Tibial nerve (tissue), 3 donors: ENCODE results near the gene CMTM7.

ENCODE experiments used
- CTCF ChIP-seq, 5 experiments: fragments of 200-600 bp in 3 of 5; fragments of 450-650 bp in 2 of 5; sonication (generic) in 3 of 5; IDR thresholded peaks; one replicate each; pipeline ENCODE4 v1.5.1; 2016 to 2019; ENCODE audit warnings: antibody characterized with exemption in 5 of 5, mild to moderate bottlenecking in 3 of 5, moderate library complexity in 2 of 5
- POLR2A ChIP-seq, 2 donors: fragments of 450-650 bp; IDR thresholded peaks; one replicate each; pipeline ENCODE4 v1.6.1; 2017; ENCODE audit warnings: antibody characterized with exemption in 2 of 2, mild to moderate bottlenecking in 2 of 2, moderate library complexity in 2 of 2

GRCh38 chr3:32436816-32437189 lies 45.1 kb downstream of the CMTM7 start:
- TF ChIP-seq CTCF (IDR thresholded peaks at IDR 0.05) = no peak
- no peak for TF ChIP-seq POLR2A (IDR thresholded peaks at IDR 0.05)
